H1 (cell line): ENCODE data around the gene MIB1. TPM values are rescaled to one million over a fixed set of nuclear protein-coding genes. Genes with fewer than 3 reads are reported as not detected.

Experiments
- CTCF ChIA-PET: fragments of 300-600 bp; sonication (Branson Sonifier 250); formaldehyde crosslinking; loops from one replicate; lab custom pipeline; 2021; ENCODE audit not compliant: partially characterized antibody; lab: Charles Lee
- POLR2A ChIA-PET: fragments of 300-600 bp; sonication (Branson Sonifier 250); formaldehyde crosslinking; loops from one replicate; lab custom pipeline; 2021; ENCODE audit warnings: inconsistent platforms; ENCODE audit not compliant: partially characterized antibody; lab: Charles Lee
- DNase-seq, 2 experiments: peaks; one replicate each; pipeline versions ENCODE4 v3.0.0 to v3.0.0-alpha.2; 2010 to 2022; ENCODE audit warnings: low spot score in 2 of 2, low read depth in 1 of 2, mixed read lengths in 1 of 2
- FAIRE-seq: peaks from 2 replicates; lab custom pipeline; 2011; peaks lifted over from hg19 to GRCh38; lab: Jason Lieb, UNC
- H2AFZ ChIP-seq: 2 replicates; pipeline ENCODE4 v1.8.1; 2012; ENCODE audit warnings: low read length, inconsistent platforms
- H2AK5ac ChIP-seq: 2 replicates; pipeline ENCODE4 v1.6.1; 2013; ENCODE audit warnings: low read depth, low read length
- H2BK120ac ChIP-seq: replicated peaks from 2 replicates; pipeline ENCODE3; 2013; ENCODE audit warnings: low read depth, low read length, inconsistent platforms
- H2BK12ac ChIP-seq: 2 replicates; pipeline ENCODE4 v1.6.1; 2013; ENCODE audit warnings: low read depth, low read length
- H2BK15ac ChIP-seq: 2 replicates; pipeline ENCODE4 v1.6.1; 2013; ENCODE audit warnings: low read length
- H2BK20ac ChIP-seq: 2 replicates; pipeline ENCODE4 v1.6.1; 2013; ENCODE audit warnings: low read length
- H2BK5ac ChIP-seq: 2 replicates; pipeline ENCODE4 v1.6.1; 2013; ENCODE audit warnings: low read depth, low read length
- H3K14ac ChIP-seq: 2 replicates; pipeline ENCODE4 v1.6.1; 2013; ENCODE audit warnings: inconsistent platforms; ENCODE audit not compliant: insufficient read length
- H3K18ac ChIP-seq: 2 replicates; pipeline ENCODE4 v1.6.1; 2013; ENCODE audit warnings: low read length; ENCODE audit errors: extremely low read depth
- H3K23ac ChIP-seq: 2 replicates; pipeline ENCODE4 v1.6.1; 2013; ENCODE audit warnings: inconsistent platforms; ENCODE audit not compliant: insufficient read length
- H3K23me2 ChIP-seq: 2 replicates; pipeline ENCODE4 v1.6.1; 2013; ENCODE audit warnings: low read depth, low read length
- H3K27ac ChIP-seq: 2 replicates; pipeline ENCODE4 v1.6.1; 2011; ENCODE audit warnings: low read depth, low read length, inconsistent platforms
- H3K27me3 ChIP-seq, 4 experiments: replicated peaks in 1 of 4; 1 replicate in 1 of 4; 2 replicates in 3 of 4; pipeline versions ENCODE4 v1.6.1 to v1.8.1; 2011 to 2013; ENCODE audit warnings: low read length in 3 of 4, mild to moderate bottlenecking in 3 of 4, inconsistent platforms in 2 of 4, mixed read lengths in 2 of 4, moderate library complexity in 1 of 4; ENCODE audit not compliant: control insufficient read depth in 3 of 4, insufficient read depth in 3 of 4; ENCODE audit errors: extremely low read depth in 1 of 4
- H3K36me3 ChIP-seq, 4 experiments: 2 replicates each; pipeline versions ENCODE4 v1.6.1 to v1.8.1; 2011 to 2013; ENCODE audit warnings: mild to moderate bottlenecking in 4 of 4, low read length in 3 of 4, moderate library complexity in 2 of 4, control low read depth in 1 of 4, inconsistent platforms in 1 of 4; ENCODE audit not compliant: insufficient read depth in 4 of 4, control insufficient read depth in 2 of 4
- H3K4ac ChIP-seq: replicated peaks from 2 replicates; pipeline ENCODE3; 2013; ENCODE audit warnings: low read length, low read depth, mixed read lengths, inconsistent platforms; ENCODE audit not compliant: insufficient read length
- H3K4me1 ChIP-seq, 4 experiments: replicated peaks in 1 of 4; 1 replicate in 1 of 4; 2 replicates in 3 of 4; pipeline versions ENCODE4 v1.6.1 to v1.8.1; 2011 to 2013; ENCODE audit warnings: low read length in 3 of 4, inconsistent platforms in 2 of 4, mixed read lengths in 1 of 4; ENCODE audit not compliant: insufficient read depth in 4 of 4, control insufficient read depth in 3 of 4
- H3K4me2 ChIP-seq, 2 experiments: 2 replicates each; pipeline versions ENCODE4 v1.6.1 to v1.8.1; 2011 to 2013; ENCODE audit warnings: low read depth in 2 of 2, low read length in 2 of 2, control low read depth in 1 of 2, inconsistent platforms in 1 of 2, mild to moderate bottlenecking in 1 of 2; ENCODE audit not compliant: insufficient read depth in 1 of 2
- H3K4me3 ChIP-seq, 4 experiments: fragments of 200-600, 300-600 bp in 1 of 4; sonication (generic), shearing (Covaris generic), sonication (Bioruptor Twin) in 1 of 4; 2 replicates each; pipeline versions ENCODE4 v1.5.1 to v1.8.1; 2011 to 2016; ENCODE audit warnings: low read length in 4 of 4, low read depth in 3 of 4, control low read depth in 2 of 4, inconsistent platforms in 2 of 4, mild to moderate bottlenecking in 2 of 4, mixed read lengths in 1 of 4, moderate library complexity in 1 of 4; ENCODE audit not compliant: insufficient read depth in 2 of 4; ENCODE audit errors: extremely low read depth in 1 of 4
- H3K56ac ChIP-seq: replicated peaks from 2 replicates; pipeline ENCODE3; 2013; ENCODE audit warnings: low read depth, mild to moderate bottlenecking, mixed read lengths, low read length, inconsistent platforms; ENCODE audit not compliant: insufficient read length
- H3K79me1 ChIP-seq: 2 replicates; pipeline ENCODE4 v1.6.1; 2013; ENCODE audit warnings: low read depth, low read length, control low read depth
- H3K79me2 ChIP-seq, 2 experiments: 2 replicates each; pipeline versions ENCODE4 v1.6.1 to v1.8.1; 2012 to 2013; ENCODE audit warnings: low read length in 2 of 2, mild to moderate bottlenecking in 2 of 2, inconsistent platforms in 1 of 2; ENCODE audit not compliant: insufficient read depth in 2 of 2, control insufficient read depth in 1 of 2
- H3K9ac ChIP-seq, 4 experiments: replicated peaks in 1 of 4; 1 replicate in 1 of 4; 2 replicates in 3 of 4; pipeline versions ENCODE4 v1.6.1 to v1.8.1; 2011 to 2013; ENCODE audit warnings: low read depth in 3 of 4, low read length in 3 of 4, control low read depth in 2 of 4, mild to moderate bottlenecking in 2 of 4, moderate library complexity in 2 of 4, inconsistent platforms in 1 of 4; ENCODE audit errors: extremely low read depth in 1 of 4
- H3K9me3 ChIP-seq, 2 experiments: 2 replicates each; pipeline versions ENCODE4 v1.6.1 to v1.8.1; 2012 to 2013; ENCODE audit warnings: mild to moderate bottlenecking in 2 of 2, moderate library complexity in 2 of 2, control low read depth in 1 of 2, inconsistent platforms in 1 of 2, low read depth in 1 of 2, low read length in 1 of 2, mixed read lengths in 1 of 2; ENCODE audit not compliant: insufficient read depth in 2 of 2
- H4K20me1 ChIP-seq, 2 experiments: replicated peaks in 1 of 2; 2 replicates each; pipeline versions ENCODE3 to v1.8.1; 2011 to 2013; ENCODE audit warnings: inconsistent platforms in 2 of 2, low read length in 2 of 2, mild to moderate bottlenecking in 1 of 2; ENCODE audit not compliant: insufficient read depth in 2 of 2, control insufficient read depth in 1 of 2
- H4K5ac ChIP-seq: 2 replicates; pipeline ENCODE4 v1.6.1; 2013; ENCODE audit warnings: low read length, low read depth, mixed read lengths, inconsistent platforms; ENCODE audit not compliant: insufficient read length
- H4K8ac ChIP-seq: 2 replicates; pipeline ENCODE4 v1.8.0; 2013; ENCODE audit warnings: mild to moderate bottlenecking, moderate library complexity, low read length, inconsistent platforms; ENCODE audit not compliant: insufficient read depth; ENCODE audit errors: extremely low read depth
- H4K91ac ChIP-seq: replicated peaks from 2 replicates; pipeline ENCODE3; 2013; ENCODE audit warnings: low read length, mixed read lengths, inconsistent platforms; ENCODE audit not compliant: insufficient read length
- FOSL1 ChIP-seq: IDR thresholded peaks from 2 replicates; pipeline ENCODE4 v1.6.1; 2011; ENCODE audit warnings: mild to moderate bottlenecking, low read depth, low read length, moderate library complexity; ENCODE audit not compliant: insufficient read depth
- RNF2 ChIP-seq: fragments of 200-900, 300-1000 bp; sonication (generic); IDR thresholded peaks from 2 replicates; pipeline ENCODE4 v1.7.1; 2016; ENCODE audit warnings: borderline replicate concordance, low read depth, mild to moderate bottlenecking, antibody characterized with exemption, low read length; ENCODE audit not compliant: poor library complexity, severe bottlenecking; ENCODE audit errors: missing control alignments
- WGBS, 2 experiments: shearing (Covaris generic) in 1 of 2; methylation state at CpG; one replicate each; pipeline versions ENCODE4 v1.1.6 to v1.1.7; 2013 to 2015; ENCODE audit warnings: low lambda C conversion rate in 2 of 2, mixed read lengths in 2 of 2, inconsistent platforms in 1 of 2, low coverage in 1 of 2, missing lambda C conversion rate in 1 of 2; ENCODE audit not compliant: insufficient replicate concordance in 2 of 2, insufficient coverage in 1 of 2, insufficient read length in 1 of 2; ENCODE audit errors: extremely low coverage in 1 of 2, missing lambda C conversion rate in 1 of 2; 5-methylcytosine and 5-hydroxymethylcytosine counted together
- polyA plus RNA-seq, 7 experiments: library from polyadenylated mRNA; depleted of rRNA in 3 of 7; stranded (reverse) in 5 of 7; unstranded in 2 of 7; fragments of >200 nt in 5 of 7; fragments of 200-250 nt in 2 of 7; gene quantifications; 1 replicate in 5 of 7; 2 replicates in 1 of 7; 4 replicates in 1 of 7; pipeline versions ENCODE4 v1.2.1 to v1.2.3, GENCODE V29; 2011 to 2013; ENCODE audit warnings: missing spikeins in 2 of 7, mixed read lengths in 2 of 7
- total RNA-seq: library from RNA; stranded (reverse); fragmentation: NEBNext Ultra II Directional; extraction: Animal tissue kit (Norgen Biotek cat#: 25700); gene quantifications from 2 replicates; pipeline ENCODE4 v1.2.1, GENCODE V29; 2021

Gene MIB1
- total and polyA plus RNA-seq, 2 of the 8 experiments (the other 6 are each of a cell fraction or from before 2014, with no cell fraction given), result 8.2 to 60.3 TPM

- H3K4me3 ChIP-seq, result no peak overlapping the region
- H3K27ac ChIP-seq, result no peak overlapping the region
- no peak overlapping the region for H3K4me2 ChIP-seq
- no peak for FAIRE-seq
- no peak overlapping the region for H3K4ac ChIP-seq
- peaks cover 0 to 30% (median 3%) of the 10 kb centered on the region in 4 experiments; a peak in 5 of 8 replicates for H3K36me3 ChIP-seq
- POLR2A ChIA-PET, result no interaction called here
- no peaks in the 10 kb centered on the region for H3K4me1 ChIP-seq
- no peaks in the 10 kb centered on the region; the same call in 1 of the 2 replicates for H3K23me2 ChIP-seq
- no peak overlapping the region for H2BK20ac ChIP-seq
- H3K14ac ChIP-seq, result no peak overlapping the region
- no peak for TF ChIP-seq FOSL1
- no peak for TF ChIP-seq RNF2
- no peak for DNase-seq
- no peak overlapping the region for H2BK5ac ChIP-seq
- H2BK120ac ChIP-seq, result no peak overlapping the region
- H4K91ac ChIP-seq, result no peak overlapping the region
- WGBS, 2 experiments, result 96% methylated on average over 7 of the region's 7 CpGs; no CpG with 5 or more reads in 1 of the 2 experiments
- no peak overlapping the region for H3K18ac ChIP-seq
- H4K5ac ChIP-seq, result no peak overlapping the region
- CTCF ChIA-PET, result interaction anchor here (0.6 to 1.1 kb wide), 2 partner anchors 9 to 25 kb away, joined by 3 to 5 read pairs; no protein-coding TSS in a partner anchor
- H4K8ac ChIP-seq, result no peak overlapping the region
- no peak overlapping the region for H3K23ac ChIP-seq
- no peaks in the 10 kb centered on the region for H3K27me3 ChIP-seq
- H2AFZ ChIP-seq, result no peak overlapping the region
- no peak overlapping the region for H3K9ac ChIP-seq
- H2BK15ac ChIP-seq, result no peak overlapping the region
- no peaks in the 10 kb centered on the region for H3K9me3 ChIP-seq
- no peak overlapping the region for H3K56ac ChIP-seq
- H2AK5ac ChIP-seq, result no peak overlapping the region
- H4K20me1 ChIP-seq, result peaks cover 0 to 3% of the 10 kb centered on the region in 2 experiments
- H3K79me2 ChIP-seq, result no peaks in the 10 kb centered on the region
- no peaks in the 10 kb centered on the region for H3K79me1 ChIP-seq
- H2BK12ac ChIP-seq, result no peak overlapping the region
Measured at GRCh38 chr18:21774722-21775121, 34.1 kb downstream of the MIB1 start.
